Effector memory CD8-positive, alpha-beta T cell (primary cell): ENCODE data around the gene SGK1.
"Not testable (repeated sequence)": the region's sequence is repeated elsewhere in the genome, so short reads cannot be mapped to it uniquely, and the experiment has no call there.

Source experiments
- ATAC-seq: fragments of 150-1000 bp; cut with Tn5 transposase; replicated peaks from 2 replicates; pipeline ENCODE4 v1.10.0; 2021; ENCODE audit warnings: mild to moderate bottlenecking, moderate library complexity
- DNase-seq, 3 experiments: peaks; one replicate each; pipeline ENCODE4 v3.0.0; 2021
- H3K27ac Mint-ChIP-seq, 2 donors: one replicate each; pipeline ENCODE4 v1.8.0; 2022; ENCODE audit warnings: mild to moderate bottlenecking in 2 of 2, mixed read lengths in 2 of 2, moderate library complexity in 2 of 2
- H3K27me3 Mint-ChIP-seq, 2 donors: one replicate each; pipeline ENCODE4 v1.8.0; 2022; ENCODE audit warnings: mixed read lengths in 2 of 2
- H3K36me3 Mint-ChIP-seq: one replicate; pipeline ENCODE4 v1.8.0; 2022; ENCODE audit warnings: mild to moderate bottlenecking, moderate library complexity, mixed read lengths; ENCODE audit not compliant: insufficient read depth
- H3K4me1 Mint-ChIP-seq, 2 donors: one replicate each; pipeline ENCODE4 v1.8.0; 2022; ENCODE audit warnings: low read depth in 2 of 2, mixed read lengths in 2 of 2
- H3K4me3 Mint-ChIP-seq, 2 donors: one replicate each; pipeline ENCODE4 v1.8.0; 2022; ENCODE audit warnings: mild to moderate bottlenecking in 2 of 2, mixed read lengths in 2 of 2, moderate library complexity in 2 of 2
- H3K9me3 Mint-ChIP-seq, 2 donors: one replicate each; pipeline ENCODE4 v1.8.0; 2022; ENCODE audit warnings: mixed read lengths in 2 of 2

SGK1 gene

GRCh38 chr6:134307870-134308269 lies 10.0 kb downstream of the SGK1 start:
- peak; percentile 29 for ATAC-seq
- no peaks in the 10 kb centered on the region for H3K4me1 Mint-ChIP-seq
- DNase-seq: no peak
- no peak overlapping the region for H3K27ac Mint-ChIP-seq
- no peaks in the 10 kb centered on the region for H3K36me3 Mint-ChIP-seq
- peaks cover under 1 to 2% of the 10 kb centered on the region in 2 donors for H3K27me3 Mint-ChIP-seq
- H3K9me3 Mint-ChIP-seq: no peaks in the 10 kb centered on the region
- H3K4me3 Mint-ChIP-seq: no peak overlapping the region

- Mint-ChIP-seq H3K9me3 (no peaks in the 10 kb centered on the region), H3K4me3 (no peak overlapping the region), H3K27ac (no peak overlapping the region), H3K27me3 (no peaks in the 10 kb centered on the region), H3K36me3 (no peaks in the 10 kb centered on the region), H3K4me1 (no peaks in the 10 kb centered on the region)
- ATAC-seq (no peak), DNase-seq (no peak)
Observed at GRCh38 chr6:134307075-134307474, 10.8 kb downstream of the SGK1 start.

- not testable (repeated sequence) for H3K36me3 Mint-ChIP-seq, ATAC-seq, DNase-seq, H3K4me3 Mint-ChIP-seq, H3K27me3 Mint-ChIP-seq, H3K4me1 Mint-ChIP-seq, H3K27ac Mint-ChIP-seq, H3K9me3 Mint-ChIP-seq
Observed at GRCh38 chr6:134304381-134304780, 13.5 kb downstream of the SGK1 start.

GRCh38 chr6:134303891-134304290 lies 14.0 kb downstream of the SGK1 start:
- ATAC-seq: no peak
- Mint-ChIP-seq H3K27ac (no peak overlapping the region), H3K4me1 (no peaks in the 10 kb centered on the region), H3K27me3 (no peaks in the 10 kb centered on the region), H3K4me3 (no peak overlapping the region), H3K9me3 (no peaks in the 10 kb centered on the region), H3K36me3 (no peaks in the 10 kb centered on the region)
- no peak for DNase-seq

GRCh38 chr6:134299236-134299635 lies 18.7 kb downstream of the SGK1 start:
- H3K4me1 Mint-ChIP-seq: no peaks in the 10 kb centered on the region
- H3K4me3 Mint-ChIP-seq: no peak overlapping the region
- no peaks in the 10 kb centered on the region for H3K9me3 Mint-ChIP-seq
- H3K36me3 Mint-ChIP-seq: no peaks in the 10 kb centered on the region
- no peaks in the 10 kb centered on the region for H3K27me3 Mint-ChIP-seq
- no peak for DNase-seq
- no peak overlapping the region for H3K27ac Mint-ChIP-seq
- ATAC-seq: no peak

- Mint-ChIP-seq H3K27me3 (no peaks in the 10 kb centered on the region), H3K27ac (no peak overlapping the region), H3K36me3 (no peaks in the 10 kb centered on the region), H3K4me3 (no peak overlapping the region), H3K4me1 (no peaks in the 10 kb centered on the region), H3K9me3 (no peaks in the 10 kb centered on the region)
- DNase-seq (no peak), ATAC-seq (no peak)
Observed at GRCh38 chr6:134296762-134297161, 21.1 kb downstream of the SGK1 start.

- no peaks in the 10 kb centered on the region for H3K9me3 Mint-ChIP-seq
- peak; percentile 27 for ATAC-seq
- H3K4me1 Mint-ChIP-seq: no peaks in the 10 kb centered on the region
- no peaks in the 10 kb centered on the region for H3K36me3 Mint-ChIP-seq
- no peak for DNase-seq
- H3K27me3 Mint-ChIP-seq: no peaks in the 10 kb centered on the region
- H3K27ac Mint-ChIP-seq: no peak overlapping the region
- H3K4me3 Mint-ChIP-seq: no peak overlapping the region
Observed at GRCh38 chr6:134295953-134296553, 21.9 kb downstream of the SGK1 start.

- DNase-seq: no peak
- Mint-ChIP-seq H3K4me1 (peaks cover 5 to 6% of the 10 kb centered on the region in 2 donors), H3K36me3 (no peaks in the 10 kb centered on the region), H3K27ac (no peak overlapping the region), H3K4me3 (no peak overlapping the region), H3K9me3 (no peaks in the 10 kb centered on the region), H3K27me3 (no peaks in the 10 kb centered on the region)
- no peak for ATAC-seq
Observed at GRCh38 chr6:134293659-134294161, 24.2 kb downstream of the SGK1 start.

GRCh38 chr6:134291156-134291555 lies 26.8 kb downstream of the SGK1 start:
- Mint-ChIP-seq H3K27me3 (no peaks in the 10 kb centered on the region), H3K4me1 (peaks cover 14 to 15% of the 10 kb centered on the region in 2 donors), H3K9me3 (no peaks in the 10 kb centered on the region), H3K36me3 (no peaks in the 10 kb centered on the region), H3K27ac (no peak overlapping the region), H3K4me3 (no peak overlapping the region)
- DNase-seq: no peak
- ATAC-seq: no peak

GRCh38 chr6:134289204-134289575 lies 28.7 kb downstream of the SGK1 start:
- ATAC-seq: no peak
- Mint-ChIP-seq H3K4me3 (no peak overlapping the region), H3K27ac (peak overlapping the region in 1 of 2 donors; percentile 6), H3K4me1 (peaks cover 15 to 16% of the 10 kb centered on the region in 2 donors), H3K27me3 (no peaks in the 10 kb centered on the region), H3K9me3 (no peaks in the 10 kb centered on the region), H3K36me3 (peaks cover 3% of the 10 kb centered on the region)
- no peak for DNase-seq

GRCh38 chr6:134288538-134289203 lies 29.2 kb downstream of the SGK1 start:
- Mint-ChIP-seq H3K9me3 (no peaks in the 10 kb centered on the region), H3K4me3 (no peak overlapping the region), H3K4me1 (peaks cover 15 to 16% of the 10 kb centered on the region in 2 donors), H3K27me3 (no peaks in the 10 kb centered on the region), H3K36me3 (peaks cover 6% of the 10 kb centered on the region), H3K27ac (peak overlapping the region; percentile 6 to 23)
- ATAC-seq (peak; percentile 75), DNase-seq (no peak)

GRCh38 chr6:134287859-134288537 lies 29.9 kb downstream of the SGK1 start:
- Mint-ChIP-seq H3K9me3 (no peaks in the 10 kb centered on the region), H3K4me1 (peaks cover 15 to 16% of the 10 kb centered on the region in 2 donors), H3K36me3 (peaks cover 6% of the 10 kb centered on the region), H3K27ac (peak overlapping the region; percentile 6 to 23), H3K4me3 (no peak overlapping the region), H3K27me3 (no peaks in the 10 kb centered on the region)
- no peak for ATAC-seq
- DNase-seq: no peak

- H3K9me3 Mint-ChIP-seq: no peaks in the 10 kb centered on the region
- H3K27ac Mint-ChIP-seq: no peak overlapping the region
- ATAC-seq (no peak), DNase-seq (no peak)
- no peaks in the 10 kb centered on the region for H3K27me3 Mint-ChIP-seq
- no peak overlapping the region for H3K4me3 Mint-ChIP-seq
- H3K4me1 Mint-ChIP-seq: peaks cover 3 to 4% of the 10 kb centered on the region in 2 donors
- peaks cover 6% of the 10 kb centered on the region for H3K36me3 Mint-ChIP-seq
Observed at GRCh38 chr6:134282816-134283215, 35.1 kb downstream of the SGK1 start.

GRCh38 chr6:134281388-134281787 lies 36.5 kb downstream of the SGK1 start:
- H3K4me3 Mint-ChIP-seq: no peak overlapping the region
- no peaks in the 10 kb centered on the region for H3K27me3 Mint-ChIP-seq
- H3K36me3 Mint-ChIP-seq: peaks cover 6% of the 10 kb centered on the region
- DNase-seq (no peak), ATAC-seq (no peak)
- no peaks in the 10 kb centered on the region for H3K9me3 Mint-ChIP-seq
- H3K27ac Mint-ChIP-seq: no peak overlapping the region
- peaks cover 12 to 14% of the 10 kb centered on the region in 2 donors for H3K4me1 Mint-ChIP-seq
